Fibroblast of pulmonary artery (primary cell): ENCODE data around the gene NAV1.

Experiments
- DNase-seq: peaks from one replicate; pipeline ENCODE4 v3.0.0-alpha.2; 2010; ENCODE audit warnings: low read depth
- H3K4me3 ChIP-seq: replicated peaks from 2 replicates; pipeline ENCODE4 v1.5.1; 2011; ENCODE audit warnings: low read depth, mild to moderate bottlenecking, control low read depth, low read length, moderate library complexity
- TF ChIP-seq, protein P1 (sequence below): IDR thresholded peaks from 2 replicates; pipeline ENCODE4 v1.5.1; 2011; ENCODE audit warnings: mild to moderate bottlenecking, control low read depth, low read length, inconsistent platforms; ENCODE audit errors: missing control alignments

Gene NAV1

GRCh38 chr1:201539561-201540431, 869 bp downstream of the NAV1 start:
- DNase-seq = peak; percentile 56
- peak overlapping the region; percentile 80 for H3K4me3 ChIP-seq
- TF ChIP-seq, protein P1, sequence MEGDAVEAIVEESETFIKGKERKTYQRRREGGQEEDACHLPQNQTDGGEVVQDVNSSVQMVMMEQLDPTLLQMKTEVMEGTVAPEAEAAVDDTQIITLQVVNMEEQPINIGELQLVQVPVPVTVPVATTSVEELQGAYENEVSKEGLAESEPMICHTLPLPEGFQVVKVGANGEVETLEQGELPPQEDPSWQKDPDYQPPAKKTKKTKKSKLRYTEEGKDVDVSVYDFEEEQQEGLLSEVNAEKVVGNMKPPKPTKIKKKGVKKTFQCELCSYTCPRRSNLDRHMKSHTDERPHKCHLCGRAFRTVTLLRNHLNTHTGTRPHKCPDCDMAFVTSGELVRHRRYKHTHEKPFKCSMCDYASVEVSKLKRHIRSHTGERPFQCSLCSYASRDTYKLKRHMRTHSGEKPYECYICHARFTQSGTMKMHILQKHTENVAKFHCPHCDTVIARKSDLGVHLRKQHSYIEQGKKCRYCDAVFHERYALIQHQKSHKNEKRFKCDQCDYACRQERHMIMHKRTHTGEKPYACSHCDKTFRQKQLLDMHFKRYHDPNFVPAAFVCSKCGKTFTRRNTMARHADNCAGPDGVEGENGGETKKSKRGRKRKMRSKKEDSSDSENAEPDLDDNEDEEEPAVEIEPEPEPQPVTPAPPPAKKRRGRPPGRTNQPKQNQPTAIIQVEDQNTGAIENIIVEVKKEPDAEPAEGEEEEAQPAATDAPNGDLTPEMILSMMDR = no peak

DNA sequence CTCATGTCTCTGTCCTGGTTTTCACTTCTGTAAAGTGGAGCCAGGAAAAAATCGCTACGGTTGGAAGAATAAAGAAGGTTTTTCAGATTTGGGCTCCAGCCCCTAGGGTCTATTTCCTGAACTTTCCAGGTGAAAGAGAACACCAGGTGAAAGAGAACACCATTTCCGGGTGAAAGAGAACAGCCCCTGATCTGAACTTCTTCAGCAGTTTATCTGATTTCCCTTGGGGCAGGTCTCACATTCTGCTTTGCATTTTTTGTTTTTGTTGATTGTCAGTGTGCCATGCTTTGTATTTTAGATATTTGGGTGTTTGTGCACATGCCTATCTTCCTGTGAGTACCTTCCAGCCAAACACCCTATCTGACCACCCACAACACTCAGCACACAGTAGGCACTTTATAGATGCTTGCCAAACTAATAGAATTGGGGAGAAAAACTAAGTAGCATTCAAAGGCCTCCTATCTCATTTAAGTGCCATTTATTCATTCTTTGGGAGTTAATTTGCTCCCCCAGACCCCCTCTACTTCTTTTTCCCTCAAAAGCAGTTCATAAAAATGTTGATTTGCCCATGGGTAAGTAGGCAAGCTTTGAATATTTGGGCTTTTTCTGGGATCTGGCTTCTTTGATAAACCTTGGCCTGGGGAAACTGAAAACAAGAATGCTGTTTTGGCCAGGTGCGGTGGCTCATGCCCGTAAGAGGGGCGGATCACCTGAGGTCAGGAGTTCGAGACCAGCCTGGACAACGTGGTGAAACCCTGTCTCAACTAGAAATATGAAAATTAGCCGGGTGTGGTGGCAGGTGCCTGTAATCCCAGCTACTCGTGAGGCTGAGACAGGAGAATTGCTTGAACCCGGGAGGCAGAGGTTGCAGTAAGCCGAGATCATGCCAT, 2.2 kb downstream of the NAV1 start:
- TF ChIP-seq, protein P1 = no peak
- DNase-seq = no peak
- peak overlapping the region; percentile 80 for H3K4me3 ChIP-seq

GRCh38 chr1:201542309-201543035, 3.5 kb downstream of the NAV1 start:
- DNase-seq = peak; percentile 76
- H3K4me3 ChIP-seq = no peak overlapping the region
- TF ChIP-seq, protein P1 = no peak

- TF ChIP-seq, protein P1 = no peak
- H3K4me3 ChIP-seq = no peak overlapping the region
- no peak for DNase-seq
These were observed 5.1 kb downstream of the NAV1 start for GRCh38 chr1:201543871-201544642.

- H3K4me3 ChIP-seq = no peak overlapping the region
- no peak for DNase-seq
- TF ChIP-seq, protein P1 = no peak
These were observed 5.8 kb downstream of the NAV1 start for GRCh38 chr1:201544710-201545109.
